K562 (cell line): ENCODE measurements around the gene TEKT4. TPM values are rescaled to one million over a fixed set of nuclear protein-coding genes. Genes with fewer than 3 reads are reported as not detected.
"Not testable (repeated sequence)": the region's sequence is repeated elsewhere in the genome, so short reads cannot be mapped to it uniquely, and the experiment has no call there.

Source experiments
- ATAC-seq: fragments of 200-7000 bp; cut with Tn5 transposase; 3 replicates; pipeline ENCODE4 v1.9.1; 2020; ENCODE audit warnings: moderate library complexity
- BruUV-seq: library from RNA; stranded (reverse); fragments of 400-500 nt; replicated peaks from 2 replicates; lab custom pipeline; 2021; lab: Mats Ljungman, UMichigan
- CTCF ChIA-PET: fragments of 300-600 bp; formaldehyde crosslinking; extraction: SDS; loops from one replicate; lab custom pipeline; 2021; ENCODE audit warnings: low intra/inter-chr PET ratio; lab: Yijun Ruan, JAX
- POLR2A ChIA-PET: fragments of 300-600, 350-650 bp; sonication (Branson Sonifier 250); formaldehyde crosslinking; extraction: SDS; loops from one replicate; lab custom pipeline; 2021; ENCODE audit warnings: antibody characterized with exemption, inconsistent platforms; lab: Yijun Ruan, JAX
- DNase-seq, 4 experiments: peaks; one replicate each; pipeline versions ENCODE4 v3.0.0 to v3.0.0-alpha.2; 2011 to 2018; ENCODE audit warnings: low spot score in 3 of 4, mixed read lengths in 3 of 4; ENCODE audit errors: extremely low read depth in 1 of 4
- FAIRE-seq: peaks from 2 replicates; lab custom pipeline; 2011; peaks lifted over from hg19 to GRCh38; lab: Jason Lieb, UNC
- H2AFZ ChIP-seq: 2 replicates; pipeline ENCODE4 v1.6.0; 2011; ENCODE audit warnings: low read depth, low read length, control low read depth, inconsistent platforms
- H3K27ac ChIP-seq: fragments of 200-600 bp; 3 replicates; pipeline ENCODE4 v1.8.0; 2011; ENCODE audit warnings: low read depth, mild to moderate bottlenecking, control low read depth, inconsistent platforms, low read length, moderate library complexity, mixed read lengths; ENCODE audit errors: extremely low read depth
- H3K27me3 ChIP-seq, 2 experiments: fragments of 300-600 bp in 1 of 2; 2 replicates in 1 of 2; 3 replicates in 1 of 2; pipeline versions ENCODE4 v1.6.0 to v1.8.0; 2011; ENCODE audit warnings: inconsistent platforms in 2 of 2, low read length in 2 of 2, mild to moderate bottlenecking in 1 of 2, mixed read lengths in 1 of 2, moderate library complexity in 1 of 2; ENCODE audit not compliant: control insufficient read depth in 2 of 2, insufficient read depth in 2 of 2
- H3K36me3 ChIP-seq: fragments of 300-600 bp; 3 replicates; pipeline ENCODE4 v1.8.0; 2011; ENCODE audit warnings: mild to moderate bottlenecking, low read length, inconsistent platforms; ENCODE audit not compliant: control insufficient read depth, insufficient read depth
- H3K4me1 ChIP-seq, 2 experiments: fragments of 200-600 bp in 1 of 2; replicated peaks in 1 of 2; 2 replicates in 1 of 2; 3 replicates in 1 of 2; pipeline versions ENCODE4 v1.5.1 to v1.8.0; 2011; ENCODE audit warnings: inconsistent platforms in 2 of 2, low read length in 2 of 2, mild to moderate bottlenecking in 1 of 2, mixed read lengths in 1 of 2, moderate library complexity in 1 of 2; ENCODE audit not compliant: control insufficient read depth in 2 of 2, insufficient read depth in 2 of 2
- H3K4me2 ChIP-seq: 2 replicates; pipeline ENCODE4 v1.6.1; 2011; ENCODE audit warnings: low read length, control low read depth, inconsistent platforms, mixed read lengths; ENCODE audit not compliant: insufficient read depth
- H3K4me3 ChIP-seq: fragments of 200-600 bp; sonication (generic), shearing (Covaris generic); 2 replicates; pipeline ENCODE4 v1.5.1; 2016; ENCODE audit warnings: control low read depth, inconsistent platforms
- H3K79me2 ChIP-seq: fragments of 200-600 bp; 3 replicates; pipeline ENCODE4 v1.8.0; 2011; ENCODE audit warnings: low read length, inconsistent platforms; ENCODE audit not compliant: control insufficient read depth, insufficient read depth
- H3K9ac ChIP-seq, 2 experiments: 2 replicates each; pipeline versions ENCODE4 v1.6.0 to v1.6.1; 2011; ENCODE audit warnings: low read depth in 2 of 2, low read length in 2 of 2, control low read depth in 1 of 2, inconsistent platforms in 1 of 2, mild to moderate bottlenecking in 1 of 2, mixed read lengths in 1 of 2; ENCODE audit not compliant: insufficient read depth in 1 of 2
- H3K9me1 ChIP-seq: one replicate; pipeline ENCODE4 v1.6.0; 2011; ENCODE audit warnings: inconsistent platforms, mild to moderate bottlenecking, low read length, moderate library complexity; ENCODE audit not compliant: control insufficient read depth, insufficient read depth
- H3K9me3 ChIP-seq: replicated peaks from 2 replicates; pipeline ENCODE4 v1.5.1; 2011; ENCODE audit warnings: low read depth, low read length, inconsistent platforms; ENCODE audit not compliant: control insufficient read depth, insufficient read depth
- H4K20me1 ChIP-seq: replicated peaks from 2 replicates; pipeline ENCODE4 v1.6.1; 2011; ENCODE audit warnings: low read length, inconsistent platforms, mixed read lengths; ENCODE audit not compliant: control insufficient read depth, insufficient read depth
- WGBS: fragments of 100-300 bp; shearing (Covaris generic); methylation state at CpG from one replicate; pipeline ENCODE4 v1.1.6; 2016; ENCODE audit warnings: low coverage, mixed read lengths; ENCODE audit not compliant: insufficient coverage; ENCODE audit errors: missing lambda C conversion rate; 5-methylcytosine and 5-hydroxymethylcytosine counted together
- in situ Hi-C: fragments of 300-500 bp; cut with MboI; formaldehyde crosslinking; loops from 4 replicates; pipeline ENCODE4 v1.15.0; 2018; ENCODE audit warnings: inconsistent platforms, mixed read lengths
- intact Hi-C: fragments of 100-400 bp; cut with micrococcal nuclease; formaldehyde crosslinking; loops from 2 replicates; pipeline ENCODE4 v1.14.2; 2022
- polyA plus RNA-seq, 8 experiments: library from polyadenylated mRNA; depleted of rRNA in 4 of 8; stranded (reverse) in 5 of 8; unstranded in 3 of 8; fragments of >200 nt; fragmentation: Nextera tagmentation in 2 of 8; fragmentation: Illumina TruSeq in 1 of 8; extraction: Ambion mirVana in 2 of 8; extraction: Trizol in 1 of 8; gene quantifications; 2 replicates each; pipeline versions ENCODE4 v1.2.1 to v1.2.3, GENCODE V29; 2011 to 2014; ENCODE audit warnings: inconsistent platforms in 1 of 8, missing spikeins in 1 of 8
- total RNA-seq, 7 experiments: library from RNA; depleted of rRNA in 6 of 7; stranded (reverse); fragments of >200 nt in 6 of 7; fragmentation: Illumina TruSeq in 2 of 7; extraction: Trizol in 2 of 7; gene quantifications; 2 replicates each; pipeline versions ENCODE4 v1.2.1 to v1.2.3, GENCODE V29; 2011 to 2021; ENCODE audit warnings: low replicate concordance in 1 of 7

Gene TEKT4
- total and polyA plus RNA-seq, 9 of the 15 experiments (the other 6 are each of a cell fraction or from before 2014, with no cell fraction given): 0.04 to 0.51 (median 0.10) TPM; not detected in 6

DNA sequence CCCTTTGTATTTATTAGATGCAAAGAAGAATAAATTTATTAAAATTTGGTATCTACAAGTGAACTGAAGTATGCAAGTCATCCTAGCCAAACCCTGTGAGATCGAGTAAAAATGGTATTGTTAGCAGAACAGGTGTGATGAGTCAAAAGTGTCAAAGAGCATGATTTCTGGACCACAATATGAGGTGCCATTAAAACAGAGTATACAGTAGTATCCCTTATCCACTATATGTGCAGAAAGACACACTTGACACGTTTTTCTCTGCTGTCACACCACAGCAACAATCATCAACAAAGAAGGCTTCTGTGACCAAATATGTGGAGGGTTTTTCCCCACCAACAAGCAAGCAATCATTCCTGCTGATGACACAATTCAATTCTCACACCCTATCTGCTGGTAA is 32.0 kb upstream of the TEKT4 start:
- H3K4me2 ChIP-seq, H3K36me3 ChIP-seq, H3K9ac ChIP-seq, H4K20me1 ChIP-seq, H3K9me1 ChIP-seq, BruUV-seq, ATAC-seq, DNase-seq, in situ Hi-C loops, POLR2A ChIA-PET, H3K79me2 ChIP-seq, CTCF ChIA-PET, H3K27ac ChIP-seq, H2AFZ ChIP-seq, H3K27me3 ChIP-seq, H3K4me3 ChIP-seq, H3K4me1 ChIP-seq, H3K9me3 ChIP-seq, intact Hi-C loops, FAIRE-seq: not testable (repeated sequence)
- WGBS: 4% methylated on average over 2 of the region's 2 CpGs

DNA sequence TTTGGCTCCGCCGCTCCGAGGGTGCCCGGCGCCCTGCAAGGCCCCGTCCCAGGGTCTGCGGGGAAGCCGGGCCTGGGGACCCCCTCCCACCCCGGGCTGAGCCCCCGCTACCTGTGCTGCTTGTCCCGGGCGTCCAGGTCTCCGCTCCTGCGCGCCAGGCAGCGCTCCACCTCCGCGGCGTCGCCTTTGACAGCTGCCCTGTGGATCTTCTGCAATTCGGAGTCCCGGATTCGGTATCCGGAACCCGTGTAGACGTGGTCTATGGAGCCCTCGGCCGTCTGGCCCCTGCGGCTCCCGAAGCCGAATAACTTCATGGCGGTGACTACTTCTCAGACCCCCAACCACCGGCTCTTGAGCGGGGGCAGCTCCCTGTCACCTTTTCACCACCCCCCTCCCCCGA is 14.4 kb upstream of the TEKT4 start:
- BruUV-seq, H3K79me2 ChIP-seq, H4K20me1 ChIP-seq, POLR2A ChIA-PET, in situ Hi-C loops, H3K36me3 ChIP-seq, H3K27ac ChIP-seq, FAIRE-seq, H3K9me1 ChIP-seq, H3K4me3 ChIP-seq, ATAC-seq, DNase-seq, H3K9ac ChIP-seq, H3K4me2 ChIP-seq, H2AFZ ChIP-seq, CTCF ChIA-PET, H3K4me1 ChIP-seq, intact Hi-C loops, H3K27me3 ChIP-seq, H3K9me3 ChIP-seq: not testable (repeated sequence)
- 10% methylated on average over 6 of the region's 35 CpGs for WGBS

DNA sequence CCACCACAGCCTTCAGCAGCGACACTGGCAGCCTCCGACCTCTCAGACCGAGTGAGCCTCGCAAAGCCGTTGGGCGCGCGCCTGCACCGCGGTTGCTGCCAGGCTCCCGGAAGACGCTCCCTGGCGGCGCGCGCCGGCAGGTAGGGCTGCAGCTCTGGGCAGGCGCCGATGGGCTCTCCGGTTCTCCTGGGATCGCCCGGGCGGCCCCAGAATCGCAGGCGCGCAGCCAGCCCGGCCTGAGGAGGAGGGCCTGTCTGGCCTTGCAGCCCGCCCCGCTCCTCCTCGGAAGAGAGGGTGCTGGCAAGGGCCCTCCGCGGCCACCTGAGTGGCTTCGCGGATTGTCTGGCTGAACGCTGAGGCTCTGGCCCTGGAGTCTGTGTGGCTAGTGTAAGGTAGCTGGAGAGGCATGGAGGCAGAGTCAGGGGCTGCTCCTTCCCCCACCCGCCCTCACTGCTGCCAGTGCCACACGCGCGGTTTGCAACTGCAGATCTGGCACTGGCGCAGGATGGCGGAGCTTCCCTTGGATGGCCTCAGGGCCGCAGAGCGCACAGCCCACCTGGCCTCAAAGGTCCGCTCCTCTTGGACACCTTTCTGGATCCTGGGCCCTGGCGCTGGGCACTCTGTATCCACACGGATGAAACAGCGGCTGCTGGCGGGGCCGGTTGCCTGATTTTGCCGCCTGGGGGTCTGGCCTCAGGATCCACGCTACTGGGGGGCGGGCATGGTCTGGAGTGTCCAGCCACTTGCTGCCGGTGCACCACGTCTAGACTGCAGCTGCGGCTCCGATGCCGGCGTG is 13.7 kb upstream of the TEKT4 start:
- H3K27ac ChIP-seq, H3K4me1 ChIP-seq, H4K20me1 ChIP-seq, H3K9me1 ChIP-seq, FAIRE-seq, H3K79me2 ChIP-seq, in situ Hi-C loops, H3K36me3 ChIP-seq, CTCF ChIA-PET, ATAC-seq, POLR2A ChIA-PET, H3K9me3 ChIP-seq, intact Hi-C loops, H2AFZ ChIP-seq, BruUV-seq, H3K4me2 ChIP-seq, H3K4me3 ChIP-seq, DNase-seq, H3K9ac ChIP-seq: not testable (repeated sequence)
- 17% methylated on average over 36 of the region's 58 CpGs for WGBS
- peaks cover 0 to 11% of the 10 kb centered on the region in 2 experiments; a peak in 3 of 5 replicates for H3K27me3 ChIP-seq
